DLD1 (cell line): ENCODE results near the gene SNX22.

Source experiments
- in situ Hi-C: cut with HindIII; loops from 2 replicates; pipeline ENCODE4 v1.10.0; 2017; ENCODE audit warnings: low sequenced_read_pairs

SNX22 gene

DNA sequence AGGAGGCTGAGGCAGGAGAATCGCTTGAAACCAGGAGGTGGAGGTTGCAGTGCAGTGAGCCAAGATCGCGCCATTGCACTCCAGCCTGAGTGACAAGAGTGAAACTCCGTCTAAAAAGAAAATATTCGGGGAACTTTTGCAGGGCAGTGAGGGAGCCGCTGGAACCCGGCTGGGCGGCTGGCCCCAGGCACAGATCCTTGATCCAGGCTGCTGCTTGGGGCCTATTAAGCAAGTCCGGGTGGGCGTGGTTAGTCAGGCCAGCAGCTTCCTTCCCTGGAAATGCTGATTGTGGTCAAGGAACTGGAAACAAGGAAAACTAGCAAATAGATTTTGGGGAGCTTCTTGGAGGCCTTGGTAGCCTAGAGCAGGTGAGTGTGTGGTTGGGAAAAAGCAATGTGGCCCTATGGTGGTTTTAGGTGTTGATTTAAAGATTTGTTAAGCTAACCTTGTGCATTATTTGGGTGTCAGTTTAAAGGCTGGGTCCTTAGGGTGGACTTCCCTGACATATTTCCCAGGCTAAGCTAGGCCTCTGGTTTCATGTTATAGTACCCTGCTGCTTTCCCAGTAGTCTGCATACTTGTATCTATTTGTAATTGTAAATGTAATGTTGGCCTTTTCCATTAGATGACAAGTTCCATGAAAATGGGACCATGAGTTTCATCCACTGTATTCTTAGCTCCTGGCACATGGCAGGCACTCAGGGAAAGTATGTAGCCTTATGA is 17.7 kb upstream of the SNX22 start:
- in situ Hi-C loops = no loop called here

DNA sequence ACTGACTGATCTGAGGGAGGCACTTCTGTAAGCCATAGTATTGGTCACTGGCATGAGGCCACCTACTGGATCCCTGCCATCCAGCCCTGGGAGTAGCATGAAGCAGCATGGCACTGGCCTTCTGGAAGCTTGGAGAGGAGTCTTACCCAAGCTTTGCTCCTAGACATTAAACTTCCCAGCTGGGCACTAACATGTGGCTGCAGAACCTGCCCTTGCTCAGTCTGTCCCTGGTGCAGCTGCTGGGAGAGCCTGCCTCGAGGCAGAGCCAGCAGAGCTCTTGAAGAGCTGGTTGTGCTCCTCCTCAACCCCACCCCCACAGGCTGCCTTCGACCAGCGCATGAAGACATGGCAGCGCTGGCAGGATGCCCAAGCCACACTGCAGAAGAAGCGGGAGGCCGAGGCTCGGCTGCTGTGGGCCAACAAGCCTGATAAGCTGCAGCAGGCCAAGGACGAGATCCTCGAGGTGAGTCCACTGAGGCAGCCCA is 17.1 kb upstream of the SNX22 start:
- in situ Hi-C loops = no loop called here

- in situ Hi-C loops = no loop called here
These were observed 15.2 kb upstream of the SNX22 start for GRCh38 chr15:64136347-64136746.

DNA sequence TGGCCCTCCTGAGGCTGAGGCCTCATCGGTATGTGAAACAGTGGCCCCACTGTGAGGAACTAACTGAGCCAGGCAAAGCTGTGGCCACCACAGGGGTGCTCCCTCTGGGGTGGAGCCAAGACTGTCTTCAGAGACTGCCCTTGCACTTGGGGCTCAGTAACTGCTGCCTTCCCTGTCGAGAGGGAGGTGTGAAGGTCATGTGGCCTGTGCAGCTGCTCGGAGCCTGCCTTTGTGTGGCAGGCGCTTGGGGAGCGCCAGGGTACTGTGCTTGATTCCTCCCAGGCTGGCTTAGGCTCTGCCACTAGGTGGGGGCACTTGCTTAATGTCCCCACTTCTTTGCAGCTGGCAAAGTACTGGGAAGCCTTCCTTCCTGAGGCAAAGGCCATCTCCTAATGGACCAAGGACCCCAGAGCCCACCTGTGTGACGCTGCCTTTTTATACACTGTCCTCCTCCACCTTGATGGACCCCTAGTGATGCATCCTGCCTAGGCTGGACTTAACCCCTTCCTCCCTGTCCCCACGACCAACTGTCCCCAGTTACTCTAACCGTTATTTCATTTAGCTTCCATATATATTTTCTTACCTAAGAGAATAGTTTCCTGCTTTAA is 14.2 kb upstream of the SNX22 start:
- in situ Hi-C loops = no loop called here

GRCh38 chr15:64138331-64138941 is 13.1 kb upstream of the SNX22 start:
- in situ Hi-C loops = no loop called here

DNA sequence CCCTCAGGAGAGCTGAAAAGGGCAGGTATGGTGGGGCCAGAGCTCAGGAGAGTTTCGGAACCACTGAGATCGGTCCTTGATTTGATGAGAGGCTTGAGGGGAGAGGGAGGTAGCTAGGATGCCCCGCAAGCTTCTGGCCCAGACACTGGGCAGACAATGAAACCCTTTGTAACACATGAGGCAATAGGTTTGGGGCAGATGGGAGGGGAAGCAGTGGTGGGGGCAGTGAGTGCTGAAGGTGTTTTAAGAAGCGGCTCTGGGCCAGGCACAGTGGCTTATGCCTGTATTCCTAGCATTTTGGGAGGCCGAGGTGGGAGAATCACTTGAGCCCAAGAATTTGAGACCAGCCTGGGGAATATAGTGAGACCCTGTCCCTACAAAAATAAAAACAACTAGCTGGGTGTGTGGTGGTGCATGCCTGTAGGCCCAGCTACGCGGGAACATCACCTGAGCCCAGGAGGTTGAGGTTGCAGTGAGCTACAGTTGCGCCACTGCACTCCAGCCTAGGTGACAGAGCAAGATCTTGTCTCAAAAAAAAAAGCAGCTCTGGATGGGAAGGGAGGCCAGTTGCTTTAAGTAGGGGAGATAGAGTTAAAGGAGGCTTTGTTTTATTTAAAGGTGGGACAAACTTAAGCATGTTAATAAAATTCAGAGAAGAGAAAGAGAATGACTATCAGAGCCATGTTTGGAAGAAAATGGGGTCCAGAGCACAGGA is 9.6 kb upstream of the SNX22 start:
- in situ Hi-C loops = no loop called here

- in situ Hi-C loops = no loop called here
These were observed 8.3 kb upstream of the SNX22 start for GRCh38 chr15:64143276-64143675.

- in situ Hi-C loops = no loop called here
These were observed 7.4 kb upstream of the SNX22 start for GRCh38 chr15:64144192-64144564.

DNA sequence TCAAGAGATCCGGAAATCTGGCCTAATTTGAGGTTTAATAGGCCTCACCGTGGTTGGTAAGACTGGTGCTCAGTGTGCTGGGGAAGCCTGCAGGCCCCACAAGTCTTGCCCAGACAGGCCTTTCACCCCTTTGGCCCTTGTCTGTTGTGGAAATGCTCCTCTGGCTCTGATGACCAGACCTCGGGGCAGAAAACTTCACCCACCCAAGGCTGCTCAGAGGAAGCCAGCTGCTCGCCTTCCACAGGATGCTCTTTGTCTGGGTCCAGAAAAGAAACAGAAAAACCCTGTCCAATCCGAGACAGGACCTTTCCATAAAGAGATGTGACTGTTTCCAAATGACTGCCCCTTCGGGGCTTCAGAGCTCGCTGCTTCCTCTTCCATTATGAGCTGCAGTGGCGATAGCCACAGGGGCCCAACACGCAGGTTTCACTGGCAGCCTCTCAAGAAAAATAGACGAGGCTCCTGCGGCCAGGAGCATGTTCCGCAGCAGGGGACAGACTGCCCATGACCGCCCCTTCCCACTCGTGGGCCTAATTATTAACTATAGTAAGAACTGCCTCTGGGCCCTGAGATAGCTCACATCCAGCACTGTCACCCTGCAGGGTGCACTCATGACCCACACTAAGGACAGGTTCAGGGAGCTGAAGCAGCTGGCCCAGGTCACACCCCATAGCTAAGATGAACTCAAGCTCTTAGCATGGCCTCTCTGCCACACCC is 6.8 kb upstream of the SNX22 start:
- in situ Hi-C loops = no loop called here

GRCh38 chr15:64146041-64146440 is 5.5 kb upstream of the SNX22 start:
- in situ Hi-C loops = no loop called here

DNA sequence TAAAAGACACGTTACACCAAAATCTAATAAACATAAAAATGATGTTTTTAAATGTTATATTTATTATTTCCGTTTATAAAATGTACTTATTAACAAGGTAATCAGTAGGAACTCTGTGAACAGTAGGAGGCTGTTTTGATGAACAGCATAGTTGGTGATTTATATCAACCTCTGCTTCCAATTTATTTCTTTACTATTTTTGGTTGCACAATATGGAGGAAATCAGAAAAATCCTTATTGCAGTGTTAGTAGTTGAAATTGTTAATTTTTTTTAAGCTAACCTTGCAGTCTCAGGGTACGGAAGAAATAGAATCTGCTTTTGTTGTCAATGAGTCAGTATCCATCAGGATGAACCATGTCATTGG is 5.0 kb upstream of the SNX22 start:
- in situ Hi-C loops = no loop called here

GRCh38 chr15:64146885-64147681 is 4.4 kb upstream of the SNX22 start:
- in situ Hi-C loops = no loop called here

DNA sequence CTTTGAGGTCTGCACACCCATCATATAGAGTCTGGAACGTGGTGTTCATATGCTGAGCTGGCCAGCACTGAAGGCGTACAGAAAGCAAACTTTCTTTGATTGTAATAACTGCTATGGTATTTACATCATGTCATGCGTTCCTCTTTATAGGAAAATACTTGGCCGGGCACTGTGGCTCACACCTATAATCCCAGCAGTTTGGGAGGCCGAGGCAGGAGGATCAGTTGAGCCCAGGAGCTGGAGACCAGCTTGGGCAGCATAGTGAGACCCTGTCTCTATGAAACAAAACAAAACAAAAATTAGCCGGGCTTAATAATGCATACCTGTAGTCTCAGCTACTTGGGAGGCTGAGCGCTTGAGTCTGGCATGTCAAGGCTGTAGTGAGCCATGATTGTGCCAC is 3.4 kb upstream of the SNX22 start:
- in situ Hi-C loops = no loop called here

DNA sequence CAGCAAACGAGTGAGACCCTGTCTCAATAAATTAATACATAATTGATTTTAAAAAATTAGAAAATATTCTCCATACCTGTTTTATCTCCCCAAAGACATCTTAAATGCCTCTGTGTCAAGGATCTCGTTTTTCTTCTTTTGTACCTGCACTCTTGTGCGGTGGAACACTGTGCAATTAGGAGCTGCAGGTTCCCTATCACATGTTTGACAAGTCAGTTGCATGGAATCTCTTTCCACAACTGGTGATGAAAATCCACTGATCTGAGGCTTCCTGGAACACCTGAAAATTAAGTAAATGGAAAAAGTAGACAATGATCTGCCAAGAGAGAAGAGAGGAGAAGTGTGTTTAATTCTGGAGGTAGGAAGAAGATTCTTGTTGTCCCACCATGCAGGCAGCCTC is 3.0 kb upstream of the SNX22 start:
- in situ Hi-C loops = no loop called here

DNA sequence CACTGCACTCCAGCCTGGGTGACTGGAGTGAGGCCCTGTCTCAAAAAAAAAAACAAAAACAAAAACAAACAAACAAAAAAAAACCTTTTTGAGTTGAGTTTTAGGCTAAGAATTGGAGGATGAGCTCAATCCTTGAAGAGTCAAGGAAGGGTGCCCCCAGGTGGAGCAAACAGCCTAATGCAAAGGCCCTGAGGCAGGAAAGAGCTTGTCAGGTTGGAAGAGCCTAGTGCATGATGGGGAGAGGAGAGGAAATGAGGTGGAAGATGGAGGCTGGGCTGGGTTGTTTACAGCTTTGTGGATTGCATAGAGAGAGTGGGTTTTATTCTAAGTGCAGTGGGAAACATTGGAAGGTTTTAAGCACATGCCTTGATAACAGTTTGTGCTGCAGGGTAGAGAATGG is 2.1 kb upstream of the SNX22 start:
- in situ Hi-C loops = no loop called here

GRCh38 chr15:64149893-64150578 is 1.5 kb upstream of the SNX22 start:
- in situ Hi-C loops = no loop called here

GRCh38 chr15:64152507-64153387 is 1.2 kb downstream of the SNX22 start:
- in situ Hi-C loops = no loop called here

- in situ Hi-C loops = no loop called here
These were observed 2.2 kb downstream of the SNX22 start for GRCh38 chr15:64153480-64154367.
